HL-60 (cell line): Measurements from ENCODE around the gene AKAP8.
"Not testable (repeated sequence)": the region's sequence is repeated elsewhere in the genome, so short reads cannot be mapped to it uniquely, and the experiment has no call there.

Experiments
- DNase-seq, 2 experiments: peaks; one replicate each; pipeline ENCODE4 v3.0.0-alpha.2; 2010 to 2020; ENCODE audit warnings: low read depth in 1 of 2, low spot score in 1 of 2
- H3K27ac ChIP-seq: fragments of 250-450 bp; sonication (Bioruptor Pico); replicated peaks from 2 replicates; pipeline ENCODE4 v1.5.1; 2020; ENCODE audit warnings: mild to moderate bottlenecking, moderate library complexity
- H3K27me3 ChIP-seq: fragments of 250-450 bp; sonication (Bioruptor Pico); 2 replicates; pipeline ENCODE4 v1.5.1; 2021; ENCODE audit warnings: mild to moderate bottlenecking, moderate library complexity; ENCODE audit not compliant: insufficient read depth, poor library complexity, severe bottlenecking
- H3K4me3 ChIP-seq: replicated peaks from 2 replicates; pipeline ENCODE4 v1.5.1; 2011; ENCODE audit warnings: mild to moderate bottlenecking, control low read depth, low read length; ENCODE audit not compliant: insufficient read depth
- CTCF ChIP-seq: IDR thresholded peaks from one replicate; pipeline ENCODE4 v1.5.1; 2011; ENCODE audit warnings: low read length, control low read depth, inconsistent platforms; ENCODE audit not compliant: insufficient read depth
- GABPA ChIP-seq: IDR thresholded peaks from 2 replicates; pipeline ENCODE4 v1.6.1; 2012; ENCODE audit warnings: low read depth
- POLR2AphosphoS5 ChIP-seq: IDR thresholded peaks from 2 replicates; pipeline ENCODE4 v1.6.1; 2012; ENCODE audit warnings: low read depth
- SPI1 ChIP-seq: IDR thresholded peaks from 2 replicates; pipeline ENCODE4 v1.6.1; 2012; ENCODE audit warnings: low read depth, mild to moderate bottlenecking, borderline replicate concordance
- TF ChIP-seq, protein P1 (sequence below): IDR thresholded peaks from 2 replicates; pipeline ENCODE4 v1.6.1; 2012; ENCODE audit warnings: low read depth; ENCODE audit not compliant: insufficient replicate concordance

Gene AKAP8

DNA sequence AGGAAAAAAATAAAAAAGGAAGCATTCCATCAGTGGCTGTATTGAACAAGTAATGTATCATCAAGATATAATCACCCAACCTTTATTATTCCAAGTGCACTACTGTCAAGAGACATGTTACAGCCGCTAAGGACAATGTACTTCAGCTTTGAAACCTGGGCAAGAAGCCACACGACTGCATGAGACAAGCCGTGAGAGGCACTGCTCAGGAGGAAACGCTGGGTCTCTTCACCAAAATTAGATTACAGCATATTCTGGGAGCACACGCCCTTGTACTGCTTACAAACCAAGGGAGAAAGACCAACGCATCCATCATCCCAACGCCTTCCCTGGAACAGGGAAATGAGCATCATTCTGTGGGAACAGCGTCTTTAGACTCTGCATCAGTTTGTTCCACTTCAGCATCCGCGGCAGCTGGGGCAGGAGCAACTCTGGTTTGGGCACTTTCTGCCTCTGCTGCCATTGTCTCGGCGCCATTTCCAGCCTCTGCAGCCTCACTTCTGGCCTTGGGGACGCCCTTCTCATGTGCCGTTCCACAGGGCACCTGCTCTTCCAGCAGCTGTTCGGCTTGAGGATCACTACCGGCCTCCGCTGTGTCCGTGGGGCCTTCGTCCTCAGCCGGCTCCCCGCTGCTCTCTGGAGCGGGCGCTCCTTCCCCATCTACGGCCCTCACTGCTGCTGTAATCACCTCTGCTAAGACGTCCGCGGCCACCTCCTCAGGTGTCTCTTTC, 24.9 kb downstream of the AKAP8 start:
- Histone ChIP-seq H3K27ac (no peak overlapping the region), H3K4me3 (no peak overlapping the region), H3K27me3 (no peaks in the 10 kb centered on the region)
- TF ChIP-seq POLR2AphosphoS5 (no peak), CTCF (no peak), GABPA (no peak), SPI1 (no peak)
- TF ChIP-seq, protein P1, sequence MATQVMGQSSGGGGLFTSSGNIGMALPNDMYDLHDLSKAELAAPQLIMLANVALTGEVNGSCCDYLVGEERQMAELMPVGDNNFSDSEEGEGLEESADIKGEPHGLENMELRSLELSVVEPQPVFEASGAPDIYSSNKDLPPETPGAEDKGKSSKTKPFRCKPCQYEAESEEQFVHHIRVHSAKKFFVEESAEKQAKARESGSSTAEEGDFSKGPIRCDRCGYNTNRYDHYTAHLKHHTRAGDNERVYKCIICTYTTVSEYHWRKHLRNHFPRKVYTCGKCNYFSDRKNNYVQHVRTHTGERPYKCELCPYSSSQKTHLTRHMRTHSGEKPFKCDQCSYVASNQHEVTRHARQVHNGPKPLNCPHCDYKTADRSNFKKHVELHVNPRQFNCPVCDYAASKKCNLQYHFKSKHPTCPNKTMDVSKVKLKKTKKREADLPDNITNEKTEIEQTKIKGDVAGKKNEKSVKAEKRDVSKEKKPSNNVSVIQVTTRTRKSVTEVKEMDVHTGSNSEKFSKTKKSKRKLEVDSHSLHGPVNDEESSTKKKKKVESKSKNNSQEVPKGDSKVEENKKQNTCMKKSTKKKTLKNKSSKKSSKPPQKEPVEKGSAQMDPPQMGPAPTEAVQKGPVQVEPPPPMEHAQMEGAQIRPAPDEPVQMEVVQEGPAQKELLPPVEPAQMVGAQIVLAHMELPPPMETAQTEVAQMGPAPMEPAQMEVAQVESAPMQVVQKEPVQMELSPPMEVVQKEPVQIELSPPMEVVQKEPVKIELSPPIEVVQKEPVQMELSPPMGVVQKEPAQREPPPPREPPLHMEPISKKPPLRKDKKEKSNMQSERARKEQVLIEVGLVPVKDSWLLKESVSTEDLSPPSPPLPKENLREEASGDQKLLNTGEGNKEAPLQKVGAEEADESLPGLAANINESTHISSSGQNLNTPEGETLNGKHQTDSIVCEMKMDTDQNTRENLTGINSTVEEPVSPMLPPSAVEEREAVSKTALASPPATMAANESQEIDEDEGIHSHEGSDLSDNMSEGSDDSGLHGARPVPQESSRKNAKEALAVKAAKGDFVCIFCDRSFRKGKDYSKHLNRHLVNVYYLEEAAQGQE = no peak
- no peak for DNase-seq

GRCh38 chr19:15353908-15354307, 25.7 kb downstream of the AKAP8 start:
- Histone ChIP-seq H3K27ac (no peak overlapping the region), H3K4me3 (no peak overlapping the region), H3K27me3 (no peaks in the 10 kb centered on the region)
- no peak for DNase-seq
- no peak for TF ChIP-seq SPI1
- no peak for TF ChIP-seq POLR2AphosphoS5
- no peak for TF ChIP-seq CTCF
- TF ChIP-seq, protein P1 = no peak
- no peak for TF ChIP-seq GABPA

GRCh38 chr19:15352535-15352934, 27.1 kb downstream of the AKAP8 start:
- TF ChIP-seq POLR2AphosphoS5 = peak; percentile 55; the same call in 1 of the 2 replicates
- not testable (repeated sequence) for H3K27ac ChIP-seq

GRCh38 chr19:15341328-15341727, 38.3 kb downstream of the AKAP8 start:
- not testable (repeated sequence) for H3K27ac ChIP-seq, H3K4me3 ChIP-seq, DNase-seq, H3K27me3 ChIP-seq

More at GRCh38 chr19:15352535-15352934, 27.1 kb downstream of the AKAP8 start:
- DNase-seq, H3K27me3 ChIP-seq, H3K4me3 ChIP-seq: not testable (repeated sequence)

DNA sequence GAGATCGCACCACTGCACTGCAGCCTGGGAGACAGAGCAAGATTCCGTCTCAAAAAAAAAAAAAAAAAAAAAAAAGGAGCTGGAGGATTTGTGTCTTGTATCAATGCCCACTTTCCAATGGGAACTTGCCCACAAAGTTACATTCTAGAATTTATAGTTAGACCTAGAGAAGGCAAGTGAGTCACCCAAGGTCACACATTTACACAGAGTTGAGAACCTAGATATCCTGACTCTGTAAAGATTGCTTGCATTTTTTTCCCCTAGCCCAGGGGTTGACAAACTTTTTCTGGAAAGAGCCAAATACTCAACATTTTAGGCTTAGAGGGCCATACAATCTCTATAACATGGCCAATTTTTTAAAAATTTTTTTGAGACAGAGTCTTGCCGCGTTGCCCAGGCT, 39.5 kb downstream of the AKAP8 start:
- Histone ChIP-seq H3K27me3 (no peaks in the 10 kb centered on the region), H3K4me3 (no peak overlapping the region), H3K27ac (no peak overlapping the region)
- TF ChIP-seq CTCF (no peak), POLR2AphosphoS5 (no peak), GABPA (no peak), SPI1 (no peak)
- TF ChIP-seq, protein P1 = no peak
- DNase-seq = no peak
